Measurements from ENCODE around the gene SDC3. TPM values are rescaled to one million over a fixed set of nuclear protein-coding genes. Genes with fewer than 3 reads are reported as not detected.

SDC3 gene
- total RNA-seq, 4 donors from 2014 or later: 2.9 to 11.6 (median 5.1) TPM

DNA sequence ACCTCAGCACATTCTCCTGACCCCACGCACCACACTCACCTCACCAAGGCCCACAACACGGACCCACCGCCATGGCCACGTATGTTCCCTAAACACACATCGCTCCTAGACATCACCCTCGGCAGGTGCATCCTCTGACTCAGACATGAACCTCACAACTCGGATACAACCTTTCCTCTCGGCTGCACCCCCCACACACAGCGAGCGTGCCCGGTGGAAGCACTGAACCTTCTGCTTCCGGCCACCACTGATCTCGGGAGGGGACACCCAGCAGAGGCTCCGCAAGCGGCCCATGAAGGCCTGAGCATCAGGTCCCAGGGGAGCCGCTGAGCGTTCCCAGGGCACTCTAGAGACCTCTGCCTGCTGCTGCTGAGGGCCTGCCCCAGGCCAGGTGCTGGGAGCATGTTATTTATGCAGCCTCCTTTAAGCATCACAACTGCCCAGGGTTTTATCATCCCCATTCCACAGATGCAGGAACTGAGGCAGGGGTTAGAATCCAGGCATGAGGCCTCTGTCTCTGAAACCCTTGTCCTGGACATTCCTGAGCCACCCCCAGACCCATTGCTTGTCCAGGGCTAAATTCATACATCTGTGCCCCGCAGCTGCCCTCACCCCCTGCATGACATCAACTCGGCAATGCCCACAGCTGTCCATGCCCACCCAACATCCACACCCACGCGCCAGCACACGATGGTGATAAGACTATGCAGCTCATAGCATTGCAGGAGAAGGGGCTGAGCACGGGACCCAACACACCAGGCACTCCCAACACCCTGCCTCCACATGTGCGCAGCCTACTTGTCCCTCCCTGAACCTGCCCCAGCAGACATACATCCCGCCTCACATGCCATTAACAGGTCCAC is 27.0 kb downstream of the SDC3 start:
- no peak for DNase-seq
- intact Hi-C loops (cut with DNase I): no loop called here
- H3K36me3 ChIP-seq: no peaks in the 10 kb centered on the region
- peaks cover 0 to 16% (median 0%) of the 10 kb centered on the region in 4 donors for H3K27me3 ChIP-seq
- WGBS, 2 donors: 75% methylated on average over 18 of the region's 25 CpGs
- H3K4me1 ChIP-seq: peaks cover 5 to 51% (median 29%) of the 10 kb centered on the region in 3 donors
- TF ChIP-seq, protein P1, sequence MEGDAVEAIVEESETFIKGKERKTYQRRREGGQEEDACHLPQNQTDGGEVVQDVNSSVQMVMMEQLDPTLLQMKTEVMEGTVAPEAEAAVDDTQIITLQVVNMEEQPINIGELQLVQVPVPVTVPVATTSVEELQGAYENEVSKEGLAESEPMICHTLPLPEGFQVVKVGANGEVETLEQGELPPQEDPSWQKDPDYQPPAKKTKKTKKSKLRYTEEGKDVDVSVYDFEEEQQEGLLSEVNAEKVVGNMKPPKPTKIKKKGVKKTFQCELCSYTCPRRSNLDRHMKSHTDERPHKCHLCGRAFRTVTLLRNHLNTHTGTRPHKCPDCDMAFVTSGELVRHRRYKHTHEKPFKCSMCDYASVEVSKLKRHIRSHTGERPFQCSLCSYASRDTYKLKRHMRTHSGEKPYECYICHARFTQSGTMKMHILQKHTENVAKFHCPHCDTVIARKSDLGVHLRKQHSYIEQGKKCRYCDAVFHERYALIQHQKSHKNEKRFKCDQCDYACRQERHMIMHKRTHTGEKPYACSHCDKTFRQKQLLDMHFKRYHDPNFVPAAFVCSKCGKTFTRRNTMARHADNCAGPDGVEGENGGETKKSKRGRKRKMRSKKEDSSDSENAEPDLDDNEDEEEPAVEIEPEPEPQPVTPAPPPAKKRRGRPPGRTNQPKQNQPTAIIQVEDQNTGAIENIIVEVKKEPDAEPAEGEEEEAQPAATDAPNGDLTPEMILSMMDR (IDR thresholded peaks at IDR 0.05): no peak
- no peak overlapping the region for H3K4me3 ChIP-seq
- no peaks in the 10 kb centered on the region for H3K9me3 ChIP-seq
- peak overlapping the region in 3 of 4 donors; percentile 4 to 75 (median 9) for H3K27ac ChIP-seq

DNA sequence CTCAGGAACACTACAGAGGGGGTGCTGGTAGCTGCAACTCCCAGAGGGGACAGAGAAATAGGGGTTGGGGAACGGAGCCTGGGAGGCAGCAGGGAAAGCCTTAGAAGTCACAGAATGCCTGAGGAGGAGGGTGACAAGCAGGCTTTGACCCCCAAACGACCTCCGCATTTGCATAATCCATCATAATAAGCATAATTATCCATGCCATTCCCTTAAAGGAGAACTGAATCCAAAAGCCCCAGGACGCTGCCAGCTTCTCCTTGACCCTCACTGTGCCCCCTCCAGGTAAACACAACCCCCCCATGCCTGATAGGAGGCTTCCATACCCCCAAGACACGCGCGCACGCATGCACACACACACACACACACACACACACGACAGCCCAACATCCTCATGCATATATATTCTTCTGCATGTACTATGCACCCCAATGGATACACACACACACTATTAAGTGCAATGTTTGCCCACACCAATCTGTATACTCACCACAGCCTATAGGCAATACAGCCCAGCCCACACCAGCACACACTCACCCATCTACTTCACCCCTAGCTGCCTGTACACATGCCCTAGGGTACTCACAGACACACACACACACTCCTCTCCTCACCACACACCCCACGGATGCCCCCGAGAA is 27.8 kb downstream of the SDC3 start:
- TF ChIP-seq POLR2A (IDR thresholded peaks at IDR 0.05): no peak
- TF ChIP-seq, protein P1 (IDR thresholded peaks at IDR 0.05): no peak
- Histone ChIP-seq H3K9me3 (no peaks in the 10 kb centered on the region), H3K4me1 (peaks cover 5 to 46% (median 29%) of the 10 kb centered on the region in 3 donors), H3K27me3 (peaks cover 0 to 17% (median 0%) of the 10 kb centered on the region in 4 donors), H3K36me3 (no peaks in the 10 kb centered on the region), H3K4me3 (no peak overlapping the region), H3K27ac (peak overlapping the region in 3 of 4 donors; percentile 75 to 81 (median 79))
- intact Hi-C loops (cut with DNase I): no loop called here
- 74% methylated on average over 11 of the region's 11 CpGs for WGBS, 2 donors
- no peak for DNase-seq

DNA sequence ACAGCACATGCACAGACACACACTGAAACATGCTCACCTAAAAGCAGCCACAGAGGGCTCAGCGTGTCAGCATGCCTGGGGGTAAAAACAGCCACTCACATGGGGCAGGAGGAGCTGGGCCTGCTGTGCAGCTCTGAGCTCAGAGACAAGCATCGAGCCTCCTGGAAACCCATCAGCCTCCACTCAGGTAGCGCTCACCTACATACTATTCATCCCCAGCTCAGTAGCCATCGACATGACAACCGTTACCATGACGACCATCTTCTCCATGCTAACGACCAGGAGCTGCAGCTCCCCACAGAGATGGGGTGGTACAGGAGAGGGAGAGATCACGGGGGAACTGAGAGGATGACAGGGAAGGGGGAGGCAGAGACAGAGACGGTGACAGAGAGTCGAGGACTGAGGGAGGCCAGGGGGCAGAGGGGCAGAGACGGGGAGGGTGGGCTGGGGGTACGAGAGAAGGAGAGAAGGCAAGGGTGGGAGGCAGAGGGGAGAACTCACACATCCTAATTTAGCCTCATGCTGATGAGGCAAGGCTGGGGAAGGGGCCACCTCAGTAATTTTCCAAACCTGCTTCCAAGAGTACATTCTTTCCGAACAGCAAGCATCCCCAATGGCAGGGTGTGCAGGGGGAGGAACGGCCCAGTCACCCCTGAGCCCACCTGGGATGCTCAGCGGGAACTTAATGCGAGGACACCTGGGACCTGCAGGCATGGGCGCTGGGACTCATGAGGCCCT is 28.4 kb downstream of the SDC3 start:
- intact Hi-C loops (cut with DNase I): no loop called here
- peak overlapping the region in 3 of 4 donors; percentile 75 to 81 (median 79) for H3K27ac ChIP-seq
- no peak for DNase-seq
- no peaks in the 10 kb centered on the region for H3K36me3 ChIP-seq
- H3K27me3 ChIP-seq: peaks cover 0 to 17% (median 0%) of the 10 kb centered on the region in 4 donors
- peaks cover 5 to 44% (median 29%) of the 10 kb centered on the region in 3 donors for H3K4me1 ChIP-seq
- TF ChIP-seq, protein P1 (IDR thresholded peaks at IDR 0.05): no peak
- TF ChIP-seq POLR2A (IDR thresholded peaks at IDR 0.05): no peak
- H3K4me3 ChIP-seq: no peak overlapping the region
- no peaks in the 10 kb centered on the region for H3K9me3 ChIP-seq
- WGBS, 2 donors: 56 to 59% methylated on average over 17 of the region's 17 CpGs

DNA sequence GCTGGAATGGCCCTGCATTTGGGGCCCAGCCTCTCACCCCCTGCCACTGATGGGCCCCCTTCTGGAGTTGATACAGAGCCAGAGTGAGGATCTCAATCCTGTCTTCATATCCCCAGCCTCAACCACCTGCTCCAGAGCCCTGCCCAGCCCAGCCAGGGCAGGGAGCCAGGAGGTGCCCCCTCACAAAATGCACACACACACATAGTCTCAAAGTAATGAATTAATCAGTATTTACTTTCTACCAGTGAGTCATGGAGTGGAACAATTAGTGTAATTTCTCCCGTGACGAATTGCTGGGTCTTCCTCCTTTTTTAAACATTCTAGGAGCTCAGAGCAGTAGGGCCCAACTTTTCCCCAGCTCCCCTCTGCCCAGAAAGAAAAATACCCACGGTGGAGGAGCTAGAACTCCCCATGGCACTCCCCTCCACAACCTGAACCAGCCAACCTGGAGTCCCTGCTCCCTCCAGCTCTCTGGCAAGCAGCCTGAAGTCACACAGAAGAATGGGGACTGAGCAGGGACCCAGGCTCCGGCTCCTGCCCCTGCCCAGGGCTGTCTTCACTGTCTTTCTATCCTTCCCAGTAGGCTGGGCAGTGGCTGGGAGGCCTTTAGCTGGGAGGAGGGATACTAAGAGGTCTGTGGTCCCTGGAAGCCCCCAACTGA is 29.3 kb downstream of the SDC3 start:
- intact Hi-C loops (cut with DNase I): no loop called here

More for the DNA sequence above, 29.3 kb downstream of the SDC3 start:
- Histone ChIP-seq H3K4me3 (no peak overlapping the region), H3K9me3 (no peaks in the 10 kb centered on the region), H3K4me1 (peaks cover 5 to 44% (median 29%) of the 10 kb centered on the region in 3 donors), H3K27ac (peak overlapping the region; percentile 15 to 81 (median 77)), H3K27me3 (peaks cover 0 to 17% (median 0%) of the 10 kb centered on the region in 4 donors), H3K36me3 (peaks cover 0 to 5% (median 0%) of the 10 kb centered on the region in 3 donors)
- 18 to 19% methylated on average over 2 to 4 of the region's 4 CpGs for WGBS, 2 donors
- TF ChIP-seq, protein P1 (IDR thresholded peaks at IDR 0.05): no peak
- TF ChIP-seq POLR2A (IDR thresholded peaks at IDR 0.05): no peak
- no peak for DNase-seq
